PC-9 (cell line): ENCODE results near the gene FCGBP. TPM values are rescaled to one million over a fixed set of nuclear protein-coding genes. Genes with fewer than 3 reads are reported as not detected.

Experiments used
- Bru-seq: library from RNA; stranded (reverse); fragments of 400-500 nt; gene quantifications from one replicate; lab custom pipeline; 2021; lab: Mats Ljungman, UMichigan
- BruChase-seq, 2 experiments: library from RNA; stranded (reverse); fragments of 400-500 nt; gene quantifications; one replicate each; lab custom pipeline; 2021; lab: Mats Ljungman, UMichigan
- BruUV-seq: library from RNA; stranded (reverse); fragments of 400-500 nt; replicated peaks from 2 replicates; lab custom pipeline; 2021; lab: Mats Ljungman, UMichigan
- CTCF ChIA-PET: fragments of 300-600 bp; sonication (Branson Sonifier 250); formaldehyde crosslinking; loops from one replicate; lab custom pipeline; 2022; ENCODE audit warnings: antibody characterized with exemption; lab: Charles Lee
- POLR2A ChIA-PET: fragments of 300-600 bp; sonication (Branson Sonifier 250); formaldehyde crosslinking; loops from one replicate; lab custom pipeline; 2022; ENCODE audit warnings: antibody characterized with exemption; ENCODE audit not compliant: unreplicated experiment; lab: Charles Lee
- DNase-seq, 2 experiments: peaks; one replicate each; pipeline versions ENCODE4 v3.0.0 to v3.0.0-alpha.2; 2015 to 2022; ENCODE audit warnings: mixed read lengths in 1 of 2
- H2AFZ ChIP-seq: fragments of 200-600 bp; sonication (generic); 2 replicates; pipeline ENCODE4 v1.8.1; 2017; ENCODE audit warnings: antibody characterized with exemption
- H3F3A ChIP-seq: fragments of 200-600 bp; sonication (generic); 2 replicates; pipeline ENCODE4 v1.8.1; 2017; ENCODE audit warnings: antibody characterized with exemption, mild to moderate bottlenecking, low read depth; ENCODE audit not compliant: insufficient read depth
- H3K27ac ChIP-seq: fragments of 200-600 bp; sonication (generic); 2 replicates; pipeline ENCODE4 v1.6.1; 2016; ENCODE audit warnings: mixed run types
- H3K27me3 ChIP-seq: fragments of 200-600 bp; sonication (generic); 2 replicates; pipeline ENCODE4 v1.6.1; 2016; ENCODE audit warnings: low read depth, mixed run types; ENCODE audit not compliant: insufficient read depth
- H3K36me3 ChIP-seq: fragments of 200-600 bp; sonication (generic); 2 replicates; pipeline ENCODE4 v1.6.1; 2016; ENCODE audit warnings: low read depth, mixed run types
- H3K4me1 ChIP-seq: fragments of 200-600 bp; sonication (generic); replicated peaks from 2 replicates; pipeline ENCODE4 v1.6.1; 2016; ENCODE audit warnings: mixed run types; ENCODE audit not compliant: insufficient read depth
- H3K4me2 ChIP-seq: fragments of 200-600 bp; sonication (generic); 2 replicates; pipeline ENCODE4 v1.6.1; 2017; ENCODE audit warnings: mixed run types
- H3K4me3 ChIP-seq: fragments of 200-600 bp; sonication (generic); 2 replicates; pipeline ENCODE4 v1.6.1; 2016; ENCODE audit warnings: mixed run types
- H3K79me2 ChIP-seq: fragments of 200-600 bp; sonication (generic); 2 replicates; pipeline ENCODE4 v1.6.1; 2017; ENCODE audit warnings: low read depth, mixed run types
- H3K9me2 ChIP-seq: fragments of 200-600 bp; sonication (generic); 2 replicates; pipeline ENCODE4 v1.8.1; 2017; ENCODE audit warnings: mild to moderate bottlenecking; ENCODE audit not compliant: insufficient read depth
- H3K9me3 ChIP-seq: fragments of 200-600 bp; sonication (generic); 2 replicates; pipeline ENCODE4 v1.8.1; 2016; ENCODE audit warnings: low read depth; ENCODE audit not compliant: insufficient read depth
- H4K20me1 ChIP-seq: fragments of 200-600 bp; sonication (generic); 2 replicates; pipeline ENCODE4 v1.8.1; 2017; ENCODE audit not compliant: insufficient read depth
- CTCF ChIP-seq: fragments of 200-600 bp; sonication (generic); conservative IDR thresholded peaks from 2 replicates; pipeline ENCODE4 v1.6.1; 2017; ENCODE audit warnings: mixed run types, antibody characterized with exemption, mild to moderate bottlenecking, moderate library complexity
- EZH2 ChIP-seq: fragments of 200-600 bp; sonication (generic); IDR thresholded peaks from 2 replicates; pipeline ENCODE4 v1.8.0; 2017; ENCODE audit warnings: antibody characterized with exemption, low read depth
- intact Hi-C: fragments of 100-400 bp; cut with micrococcal nuclease; formaldehyde crosslinking; loops from one replicate; pipeline ENCODE4 v1.10.0; 2022; ENCODE audit not compliant: unreplicated experiment
- long read RNA-seq: library from polyadenylated mRNA; stranded (forward); transcript quantifications from one replicate; pipeline ENCODE4 v2.0.0, GENCODE V29; 2022
- total RNA-seq: library from RNA; stranded (reverse); gene quantifications from 2 replicates; pipeline ENCODE4 v1.2.3, GENCODE V29; 2021

FCGBP gene
- total RNA-seq (5.8 and 9.3 TPM in 2 replicates), Bru-seq, nascent RNA (percentile 24 among the genes with signal in this experiment), BruChase-seq, experiment 1, labeled RNA remaining after a 2-hour chase (percentile 32 among the genes with signal in this experiment), BruChase-seq, experiment 2, labeled RNA remaining after a 6-hour chase (percentile 39 among the genes with signal in this experiment)
- long read RNA-seq, partial matches to known transcripts: 3 of 3 reads
- long read RNA-seq, other reads (novel, unspliced or antisense): 0 of 3 reads

- Histone ChIP-seq H3K79me2 (no peaks in the 10 kb centered on the region), H3K4me1 (peaks cover 9% of the 10 kb centered on the region; the same call in 1 of the 2 replicates), H3K4me3 (no peak within 1 kb of the TSS), H3F3A (no peaks in the 10 kb centered on the region; the same call in 1 of the 2 replicates), H3K9me3 (no peaks in the 10 kb centered on the region), H3K27me3 (no peaks in the 10 kb centered on the region), H4K20me1 (no peaks in the 10 kb centered on the region), H2AFZ (no peak within 1 kb of the TSS), H3K4me2 (no peak within 1 kb of the TSS), H3K36me3 (no peaks in the 10 kb centered on the region), H3K9me2 (no peaks in the 10 kb centered on the region), H3K27ac (no peak within 1 kb of the TSS)
- intact Hi-C loops: no loop called here
- no peak for DNase-seq
- TF ChIP-seq CTCF: no peak
- TF ChIP-seq EZH2: no peak
- BruUV-seq: no TSS peak
- POLR2A ChIA-PET: no interaction called here
- CTCF ChIA-PET: no interaction called here
Observed at GRCh38 chr19:39934584-39935363, at the start of gene FCGBP. FCGBP (minus strand) TSS chr19:39934634.

- no peak overlapping the region for H3K4me3 ChIP-seq
- peaks cover 19% of the 10 kb centered on the region for H3K36me3 ChIP-seq
- H3K9me3 ChIP-seq: peaks cover 24% of the 10 kb centered on the region
- H3K9me2 ChIP-seq: no peaks in the 10 kb centered on the region
- intact Hi-C loops: no loop called here
- H2AFZ ChIP-seq: no peak overlapping the region
- DNase-seq: no peak
- no peaks in the 10 kb centered on the region for H3K27me3 ChIP-seq
- H3K4me1 ChIP-seq: no peaks in the 10 kb centered on the region
- H3K27ac ChIP-seq: no peak overlapping the region
- no peak for TF ChIP-seq CTCF
- TF ChIP-seq EZH2: no peak
- H3K79me2 ChIP-seq: no peaks in the 10 kb centered on the region
- H3F3A ChIP-seq: peaks cover 16% of the 10 kb centered on the region
- ChIA-PET POLR2A (no interaction called here), CTCF (no interaction called here)
- no peak overlapping the region for H3K4me2 ChIP-seq
- H4K20me1 ChIP-seq: peaks cover 5% of the 10 kb centered on the region; the same call in 1 of the 2 replicates
- no TSS peak for BruUV-seq
Observed at GRCh38 chr19:39983695-39984300, 49.4 kb upstream of the FCGBP start.

GRCh38 chr19:39982883-39983282, 48.4 kb upstream of the FCGBP start:
- no TSS peak for BruUV-seq
- DNase-seq: no peak
- H3K9me2 ChIP-seq: no peaks in the 10 kb centered on the region
- no peak overlapping the region for H3K4me2 ChIP-seq
- ChIA-PET CTCF (no interaction called here), POLR2A (no interaction called here)
- peaks cover 23% of the 10 kb centered on the region for H3K9me3 ChIP-seq
- H3K4me3 ChIP-seq: no peak overlapping the region
- H4K20me1 ChIP-seq: peaks cover 5% of the 10 kb centered on the region; the same call in 1 of the 2 replicates
- H3K36me3 ChIP-seq: peaks cover 19% of the 10 kb centered on the region
- peaks cover 16% of the 10 kb centered on the region for H3F3A ChIP-seq
- intact Hi-C loops: no loop called here
- H3K27ac ChIP-seq: no peak overlapping the region
- H3K79me2 ChIP-seq: no peaks in the 10 kb centered on the region
- no peaks in the 10 kb centered on the region for H3K4me1 ChIP-seq
- TF ChIP-seq CTCF (no peak), EZH2 (no peak)
- H3K27me3 ChIP-seq: no peaks in the 10 kb centered on the region
- H2AFZ ChIP-seq: no peak overlapping the region
